ENCODE results near the gene OPA3. TPM values are rescaled to one million over a fixed set of nuclear protein-coding genes. Genes with fewer than 3 reads are reported as not detected.

Gene OPA3
- total and polyA plus RNA-seq, 2 experiments from 2014 or later = 11.5 to 14.5 TPM

GRCh38 chr19:45592366-45592765 is 7.8 kb upstream of the OPA3 start:
- Histone ChIP-seq H2AFZ (no peak overlapping the region), H3K79me2 (replicated peaks; ENCODE audit: insufficient read depth) (no peaks in the 10 kb centered on the region), H3K4me3 (no peak overlapping the region), H3K27me3 (ENCODE audit: insufficient read depth) (peaks cover 59% of the 10 kb centered on the region), H3K9me2 (ENCODE audit: insufficient read depth) (no peaks in the 10 kb centered on the region), H3K4me2 (no peak overlapping the region), H3K4me1 (ENCODE audit: insufficient read depth) (peaks cover 8% of the 10 kb centered on the region), H4K20me1 (replicated peaks; ENCODE audit: insufficient read depth) (no peaks in the 10 kb centered on the region; the same call in 1 of the 2 replicates), H3F3A (replicated peaks; ENCODE audit: low read depth) (peaks cover 5% of the 10 kb centered on the region; the same call in 1 of the 2 replicates), H3K36me3 (ENCODE audit: insufficient read depth) (no peaks in the 10 kb centered on the region), H3K27ac (ENCODE audit: low read depth) (no peak overlapping the region)
- DNase-seq (ENCODE audit: low spot score) = no peak
- peaks cover 8% of the 10 kb centered on the region; the same call in 2 of the 3 replicates for H3K9me3 Mint-ChIP-seq
- TF ChIP-seq POLR2AphosphoS5 (IDR thresholded peaks at IDR 0.05; ENCODE audit: low read depth) (no peak), EZH2 (IDR thresholded peaks at IDR 0.05; ENCODE audit: low read depth, unreplicated experiment) (no peak), NANOG (IDR thresholded peaks at IDR 0.05; ENCODE audit: borderline replicate concordance) (no peak), EZH2phosphoT487 (IDR thresholded peaks at IDR 0.05; ENCODE audit: unreplicated experiment) (no peak), ZNF331 (CRISPR knock-in tag; IDR thresholded peaks at IDR 0.05; ENCODE audit: low read depth) (no peak), ETS1 (IDR thresholded peaks at IDR 0.05) (no peak), CREB1 (CRISPR knock-in tag; IDR thresholded peaks at IDR 0.05; ENCODE audit: low read depth) (no peak), STAT1 (IDR thresholded peaks at IDR 0.05; ENCODE audit: unreplicated experiment) (no peak), JUNB (IDR thresholded peaks at IDR 0.05; ENCODE audit: unreplicated experiment) (no peak), ZNF114 (CRISPR knock-in tag; IDR thresholded peaks at IDR 0.05) (no peak)
- TF ChIP-seq, protein P1, sequence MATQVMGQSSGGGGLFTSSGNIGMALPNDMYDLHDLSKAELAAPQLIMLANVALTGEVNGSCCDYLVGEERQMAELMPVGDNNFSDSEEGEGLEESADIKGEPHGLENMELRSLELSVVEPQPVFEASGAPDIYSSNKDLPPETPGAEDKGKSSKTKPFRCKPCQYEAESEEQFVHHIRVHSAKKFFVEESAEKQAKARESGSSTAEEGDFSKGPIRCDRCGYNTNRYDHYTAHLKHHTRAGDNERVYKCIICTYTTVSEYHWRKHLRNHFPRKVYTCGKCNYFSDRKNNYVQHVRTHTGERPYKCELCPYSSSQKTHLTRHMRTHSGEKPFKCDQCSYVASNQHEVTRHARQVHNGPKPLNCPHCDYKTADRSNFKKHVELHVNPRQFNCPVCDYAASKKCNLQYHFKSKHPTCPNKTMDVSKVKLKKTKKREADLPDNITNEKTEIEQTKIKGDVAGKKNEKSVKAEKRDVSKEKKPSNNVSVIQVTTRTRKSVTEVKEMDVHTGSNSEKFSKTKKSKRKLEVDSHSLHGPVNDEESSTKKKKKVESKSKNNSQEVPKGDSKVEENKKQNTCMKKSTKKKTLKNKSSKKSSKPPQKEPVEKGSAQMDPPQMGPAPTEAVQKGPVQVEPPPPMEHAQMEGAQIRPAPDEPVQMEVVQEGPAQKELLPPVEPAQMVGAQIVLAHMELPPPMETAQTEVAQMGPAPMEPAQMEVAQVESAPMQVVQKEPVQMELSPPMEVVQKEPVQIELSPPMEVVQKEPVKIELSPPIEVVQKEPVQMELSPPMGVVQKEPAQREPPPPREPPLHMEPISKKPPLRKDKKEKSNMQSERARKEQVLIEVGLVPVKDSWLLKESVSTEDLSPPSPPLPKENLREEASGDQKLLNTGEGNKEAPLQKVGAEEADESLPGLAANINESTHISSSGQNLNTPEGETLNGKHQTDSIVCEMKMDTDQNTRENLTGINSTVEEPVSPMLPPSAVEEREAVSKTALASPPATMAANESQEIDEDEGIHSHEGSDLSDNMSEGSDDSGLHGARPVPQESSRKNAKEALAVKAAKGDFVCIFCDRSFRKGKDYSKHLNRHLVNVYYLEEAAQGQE (IDR thresholded peaks at IDR 0.05; ENCODE audit: unreplicated experiment) = no peak
- TF ChIP-seq, protein P2, sequence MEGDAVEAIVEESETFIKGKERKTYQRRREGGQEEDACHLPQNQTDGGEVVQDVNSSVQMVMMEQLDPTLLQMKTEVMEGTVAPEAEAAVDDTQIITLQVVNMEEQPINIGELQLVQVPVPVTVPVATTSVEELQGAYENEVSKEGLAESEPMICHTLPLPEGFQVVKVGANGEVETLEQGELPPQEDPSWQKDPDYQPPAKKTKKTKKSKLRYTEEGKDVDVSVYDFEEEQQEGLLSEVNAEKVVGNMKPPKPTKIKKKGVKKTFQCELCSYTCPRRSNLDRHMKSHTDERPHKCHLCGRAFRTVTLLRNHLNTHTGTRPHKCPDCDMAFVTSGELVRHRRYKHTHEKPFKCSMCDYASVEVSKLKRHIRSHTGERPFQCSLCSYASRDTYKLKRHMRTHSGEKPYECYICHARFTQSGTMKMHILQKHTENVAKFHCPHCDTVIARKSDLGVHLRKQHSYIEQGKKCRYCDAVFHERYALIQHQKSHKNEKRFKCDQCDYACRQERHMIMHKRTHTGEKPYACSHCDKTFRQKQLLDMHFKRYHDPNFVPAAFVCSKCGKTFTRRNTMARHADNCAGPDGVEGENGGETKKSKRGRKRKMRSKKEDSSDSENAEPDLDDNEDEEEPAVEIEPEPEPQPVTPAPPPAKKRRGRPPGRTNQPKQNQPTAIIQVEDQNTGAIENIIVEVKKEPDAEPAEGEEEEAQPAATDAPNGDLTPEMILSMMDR (conservative IDR thresholded peaks at IDR 0.05; ENCODE audit: low read depth in 2 of 2) = no peak
- TF ChIP-seq, protein P3, sequence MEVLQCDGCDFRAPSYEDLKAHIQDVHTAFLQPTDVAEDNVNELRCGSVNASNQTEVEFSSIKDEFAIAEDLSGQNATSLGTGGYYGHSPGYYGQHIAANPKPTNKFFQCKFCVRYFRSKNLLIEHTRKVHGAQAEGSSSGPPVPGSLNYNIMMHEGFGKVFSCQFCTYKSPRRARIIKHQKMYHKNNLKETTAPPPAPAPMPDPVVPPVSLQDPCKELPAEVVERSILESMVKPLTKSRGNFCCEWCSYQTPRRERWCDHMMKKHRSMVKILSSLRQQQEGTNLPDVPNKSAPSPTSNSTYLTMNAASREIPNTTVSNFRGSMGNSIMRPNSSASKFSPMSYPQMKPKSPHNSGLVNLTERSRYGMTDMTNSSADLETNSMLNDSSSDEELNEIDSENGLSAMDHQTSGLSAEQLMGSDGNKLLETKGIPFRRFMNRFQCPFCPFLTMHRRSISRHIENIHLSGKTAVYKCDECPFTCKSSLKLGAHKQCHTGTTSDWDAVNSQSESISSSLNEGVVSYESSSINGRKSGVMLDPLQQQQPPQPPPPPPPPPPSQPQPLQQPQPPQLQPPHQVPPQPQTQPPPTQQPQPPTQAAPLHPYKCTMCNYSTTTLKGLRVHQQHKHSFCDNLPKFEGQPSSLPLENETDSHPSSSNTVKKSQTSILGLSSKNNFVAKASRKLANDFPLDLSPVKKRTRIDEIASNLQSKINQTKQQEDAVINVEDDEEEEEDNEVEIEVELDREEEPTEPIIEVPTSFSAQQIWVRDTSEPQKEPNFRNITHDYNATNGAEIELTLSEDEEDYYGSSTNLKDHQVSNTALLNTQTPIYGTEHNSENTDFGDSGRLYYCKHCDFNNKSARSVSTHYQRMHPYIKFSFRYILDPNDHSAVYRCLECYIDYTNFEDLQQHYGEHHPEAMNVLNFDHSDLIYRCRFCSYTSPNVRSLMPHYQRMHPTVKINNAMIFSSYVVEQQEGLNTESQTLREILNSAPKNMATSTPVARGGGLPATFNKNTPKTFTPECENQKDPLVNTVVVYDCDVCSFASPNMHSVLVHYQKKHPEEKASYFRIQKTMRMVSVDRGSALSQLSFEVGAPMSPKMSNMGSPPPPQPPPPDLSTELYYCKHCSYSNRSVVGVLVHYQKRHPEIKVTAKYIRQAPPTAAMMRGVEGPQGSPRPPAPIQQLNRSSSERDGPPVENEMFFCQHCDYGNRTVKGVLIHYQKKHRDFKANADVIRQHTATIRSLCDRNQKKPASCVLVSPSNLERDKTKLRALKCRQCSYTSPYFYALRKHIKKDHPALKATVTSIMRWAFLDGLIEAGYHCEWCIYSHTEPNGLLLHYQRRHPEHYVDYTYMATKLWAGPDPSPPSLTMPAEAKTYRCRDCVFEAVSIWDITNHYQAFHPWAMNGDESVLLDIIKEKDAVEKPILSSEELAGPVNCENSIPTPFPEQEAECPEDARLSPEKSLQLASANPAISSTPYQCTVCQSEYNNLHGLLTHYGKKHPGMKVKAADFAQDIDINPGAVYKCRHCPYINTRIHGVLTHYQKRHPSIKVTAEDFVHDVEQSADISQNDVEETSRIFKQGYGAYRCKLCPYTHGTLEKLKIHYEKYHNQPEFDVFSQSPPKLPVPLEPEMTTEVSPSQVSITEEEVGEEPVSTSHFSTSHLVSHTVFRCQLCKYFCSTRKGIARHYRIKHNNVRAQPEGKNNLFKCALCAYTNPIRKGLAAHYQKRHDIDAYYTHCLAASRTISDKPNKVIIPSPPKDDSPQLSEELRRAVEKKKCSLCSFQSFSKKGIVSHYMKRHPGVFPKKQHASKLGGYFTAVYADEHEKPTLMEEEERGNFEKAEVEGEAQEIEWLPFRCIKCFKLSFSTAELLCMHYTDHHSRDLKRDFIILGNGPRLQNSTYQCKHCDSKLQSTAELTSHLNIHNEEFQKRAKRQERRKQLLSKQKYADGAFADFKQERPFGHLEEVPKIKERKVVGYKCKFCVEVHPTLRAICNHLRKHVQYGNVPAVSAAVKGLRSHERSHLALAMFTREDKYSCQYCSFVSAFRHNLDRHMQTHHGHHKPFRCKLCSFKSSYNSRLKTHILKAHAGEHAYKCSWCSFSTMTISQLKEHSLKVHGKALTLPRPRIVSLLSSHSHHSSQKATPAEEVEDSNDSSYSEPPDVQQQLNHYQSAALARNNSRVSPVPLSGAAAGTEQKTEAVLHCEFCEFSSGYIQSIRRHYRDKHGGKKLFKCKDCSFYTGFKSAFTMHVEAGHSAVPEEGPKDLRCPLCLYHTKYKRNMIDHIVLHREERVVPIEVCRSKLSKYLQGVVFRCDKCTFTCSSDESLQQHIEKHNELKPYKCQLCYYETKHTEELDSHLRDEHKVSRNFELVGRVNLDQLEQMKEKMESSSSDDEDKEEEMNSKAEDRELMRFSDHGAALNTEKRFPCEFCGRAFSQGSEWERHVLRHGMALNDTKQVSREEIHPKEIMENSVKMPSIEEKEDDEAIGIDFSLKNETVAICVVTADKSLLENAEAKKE (CRISPR knock-in tag; IDR thresholded peaks at IDR 0.05) = no peak
- no peaks in the 10 kb centered on the region; the same call in 2 of the 3 replicates for H3K36me3 Mint-ChIP-seq (ENCODE audit: low read depth)
- ATAC-seq = no peak
- H3K27me3 Mint-ChIP-seq (ENCODE audit: insufficient read depth, low read depth, poor library complexity) = peaks cover 30% of the 10 kb centered on the region
- H3K27ac Mint-ChIP-seq = no peak overlapping the region
- H3K4me1 Mint-ChIP-seq = peaks cover 10% of the 10 kb centered on the region
- H3K4me3 Mint-ChIP-seq = no peak overlapping the region

Data from GM23338 (cell line).